Transverse colon (tissue), 4 donors: ENCODE results near the gene SERPINB11. TPM values are rescaled to one million over a fixed set of nuclear protein-coding genes. Genes with fewer than 3 reads are reported as not detected.

Experiments used
- DNase-seq: peaks from one replicate; pipeline ENCODE4 v3.0.0-alpha.2; 2019
- H3K27ac ChIP-seq, 4 donors: fragments of 200-600 bp; sonication (generic); 2 replicates each; pipeline ENCODE4 v1.5.1; 2016 to 2018; ENCODE audit warnings: inconsistent platforms in 4 of 4
- H3K27me3 ChIP-seq: fragments of 200-600 bp; sonication (generic); 2 replicates; pipeline ENCODE4 v1.5.1; 2017; ENCODE audit warnings: inconsistent platforms
- H3K36me3 ChIP-seq, 4 donors: fragments of 200-600 bp; sonication (generic); 2 replicates each; pipeline ENCODE4 v1.5.1; 2017 to 2019; ENCODE audit warnings: inconsistent platforms in 4 of 4
- H3K4me1 ChIP-seq, 4 donors: fragments of 200-600 bp; sonication (generic); 2 replicates each; pipeline ENCODE4 v1.5.1; 2017 to 2020; ENCODE audit warnings: inconsistent platforms in 4 of 4
- H3K4me3 ChIP-seq, 4 donors: fragments of 200-600 bp; sonication (generic); 1 replicate in 1 of 4; 2 replicates in 3 of 4; pipeline versions ENCODE4 v1.5.1 to v1.6.1; 2017 to 2019; ENCODE audit warnings: inconsistent platforms in 4 of 4
- H3K9me3 ChIP-seq, 2 donors: fragments of 200-600 bp; sonication (generic); 2 replicates each; pipeline ENCODE4 v1.5.1; 2017 to 2019; ENCODE audit warnings: inconsistent platforms in 2 of 2
- EP300 ChIP-seq: sonication (generic); formaldehyde crosslinking; IDR thresholded peaks from one replicate; pipeline ENCODE4 v1.6.1; 2017; ENCODE audit warnings: antibody characterized with exemption, low read depth
- POLR2A ChIP-seq: fragments of 450-650 bp; IDR thresholded peaks from one replicate; pipeline ENCODE4 v1.6.1; 2016; ENCODE audit warnings: antibody characterized with exemption, mild to moderate bottlenecking, moderate library complexity
- POLR2AphosphoS5 ChIP-seq, 3 donors: sonication (generic); formaldehyde crosslinking; IDR thresholded peaks; one replicate each; pipeline ENCODE4 v1.6.1; 2016; ENCODE audit warnings: antibody characterized with exemption in 3 of 3
- WGBS, 2 donors: methylation state at CpG; one replicate each; pipeline ENCODE4 v1.1.5; 2018; ENCODE audit warnings: low coverage in 1 of 2; 5-methylcytosine and 5-hydroxymethylcytosine counted together
- in situ Hi-C, 4 donors: fragments of 200-750 bp; cut with MboI; loops; one replicate each; pipeline versions ENCODE4 v1.15.0 to v1.15.1; 2017; ENCODE audit warnings: low sequenced_read_pairs in 3 of 4, low pct_ligation_motif_present in 1 of 4, low pct_unique_long_range_greater_than_20kb in 1 of 4
- intact Hi-C: fragments of 100-400 bp; cut with DNase I; formaldehyde crosslinking; loops from one replicate; pipeline ENCODE4 v1.15.1; 2023; ENCODE audit warnings: low total_unique reads
- total RNA-seq, 4 donors: library from RNA; depleted of rRNA; stranded (reverse); fragments of >200 nt; gene quantifications; one replicate each; pipeline ENCODE4 v1.1.0, GENCODE V29; 2016
- TF ChIP-seq, protein P1 (sequence below), 5 experiments: fragments of 200-600 bp in 3 of 5; fragments of 450-650 bp in 2 of 5; sonication (generic) in 3 of 5; IDR thresholded peaks; 1 replicate in 2 of 5; 2 replicates in 3 of 5; pipeline ENCODE4 v1.5.1; 2016 to 2017; ENCODE audit warnings: antibody characterized with exemption in 5 of 5, inconsistent platforms in 3 of 5, mild to moderate bottlenecking in 2 of 5, moderate library complexity in 1 of 5

Gene SERPINB11
- total RNA-seq, 4 donors from 2014 or later: not detected

DNA sequence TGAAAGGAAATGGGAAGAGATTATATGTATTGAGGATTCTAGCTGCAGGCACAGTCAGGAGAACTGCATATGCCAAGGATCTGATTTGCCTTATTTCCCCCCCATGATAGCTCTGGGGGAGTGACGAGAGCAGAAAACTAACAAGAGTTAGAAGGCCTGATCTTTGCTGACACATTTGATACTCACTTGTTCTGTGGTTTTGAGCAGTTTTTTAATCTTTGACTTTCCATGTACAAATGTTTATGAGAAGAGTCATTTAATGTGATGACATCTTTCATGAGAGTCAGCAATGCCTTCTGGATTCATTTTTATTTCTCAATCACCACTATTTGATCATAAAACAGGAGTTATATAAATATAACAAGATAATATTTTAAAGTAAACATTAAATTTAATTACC lies 59.8 kb downstream of the SERPINB11 start:
- Histone ChIP-seq H3K27ac (no peak overlapping the region), H3K36me3 (no peaks in the 10 kb centered on the region), H3K4me3 (no peak overlapping the region), H3K9me3 (peaks cover 7 to 8% of the 10 kb centered on the region in 2 donors), H3K27me3 (no peaks in the 10 kb centered on the region), H3K4me1 (no peaks in the 10 kb centered on the region)
- in situ Hi-C loops (no loop called here), intact Hi-C loops (no loop called here)
- TF ChIP-seq EP300 (no peak), POLR2A (no peak), POLR2AphosphoS5 (IDR thresholded peaks at IDR 0.05) (no peak)
- TF ChIP-seq, protein P1, sequence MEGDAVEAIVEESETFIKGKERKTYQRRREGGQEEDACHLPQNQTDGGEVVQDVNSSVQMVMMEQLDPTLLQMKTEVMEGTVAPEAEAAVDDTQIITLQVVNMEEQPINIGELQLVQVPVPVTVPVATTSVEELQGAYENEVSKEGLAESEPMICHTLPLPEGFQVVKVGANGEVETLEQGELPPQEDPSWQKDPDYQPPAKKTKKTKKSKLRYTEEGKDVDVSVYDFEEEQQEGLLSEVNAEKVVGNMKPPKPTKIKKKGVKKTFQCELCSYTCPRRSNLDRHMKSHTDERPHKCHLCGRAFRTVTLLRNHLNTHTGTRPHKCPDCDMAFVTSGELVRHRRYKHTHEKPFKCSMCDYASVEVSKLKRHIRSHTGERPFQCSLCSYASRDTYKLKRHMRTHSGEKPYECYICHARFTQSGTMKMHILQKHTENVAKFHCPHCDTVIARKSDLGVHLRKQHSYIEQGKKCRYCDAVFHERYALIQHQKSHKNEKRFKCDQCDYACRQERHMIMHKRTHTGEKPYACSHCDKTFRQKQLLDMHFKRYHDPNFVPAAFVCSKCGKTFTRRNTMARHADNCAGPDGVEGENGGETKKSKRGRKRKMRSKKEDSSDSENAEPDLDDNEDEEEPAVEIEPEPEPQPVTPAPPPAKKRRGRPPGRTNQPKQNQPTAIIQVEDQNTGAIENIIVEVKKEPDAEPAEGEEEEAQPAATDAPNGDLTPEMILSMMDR (IDR thresholded peaks at IDR 0.05): no peak
- 75 to 90% methylated on average over 1 of the region's 1 CpG for WGBS, 2 donors
- no peak for DNase-seq

DNA sequence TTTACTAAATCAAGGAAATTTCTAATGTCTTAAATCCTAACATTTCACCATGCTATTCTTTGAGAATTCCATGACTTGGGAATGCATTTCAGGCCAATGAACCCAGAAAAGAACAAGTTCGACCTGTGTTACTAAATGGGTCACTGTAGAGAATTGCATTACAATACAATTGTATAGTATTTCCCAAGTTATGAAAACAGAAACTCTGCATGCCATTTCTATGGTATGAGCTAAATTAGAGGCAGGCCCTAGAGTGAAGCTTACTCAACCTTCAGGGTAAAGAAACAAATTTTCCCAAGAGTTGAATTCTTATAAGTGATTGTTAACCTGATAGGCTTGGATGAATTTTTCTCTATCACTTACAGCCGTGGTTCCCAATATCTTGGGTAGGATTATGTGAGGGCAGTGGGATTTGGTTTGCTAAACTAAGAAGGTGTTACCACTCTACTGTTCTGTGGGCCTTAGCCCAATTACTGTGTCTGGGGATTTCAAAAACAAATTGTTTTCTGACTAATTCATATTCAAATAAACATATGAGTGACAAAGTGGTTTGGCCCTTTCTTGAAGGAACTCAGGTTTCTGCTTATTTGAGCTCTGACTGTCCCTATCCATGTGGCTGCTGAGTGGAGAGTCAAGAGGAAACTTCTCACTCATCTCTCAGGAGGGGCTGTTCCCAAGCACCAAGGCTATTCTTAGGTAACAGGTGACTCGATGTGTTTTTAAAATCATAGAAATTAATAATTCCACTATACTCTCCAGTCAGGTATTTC lies 61.3 kb downstream of the SERPINB11 start:
- H3K36me3 ChIP-seq: no peaks in the 10 kb centered on the region
- DNase-seq: no peak
- TF ChIP-seq POLR2A (no peak), POLR2AphosphoS5 (IDR thresholded peaks at IDR 0.05) (no peak)
- 71 to 74% methylated on average over 3 of the region's 3 CpGs for WGBS, 2 donors
- H3K27me3 ChIP-seq: no peaks in the 10 kb centered on the region
- H3K27ac ChIP-seq: no peak overlapping the region
- intact Hi-C loops: no loop called here
- no peaks in the 10 kb centered on the region for H3K4me1 ChIP-seq
- in situ Hi-C loops: no loop called here
- H3K4me3 ChIP-seq: no peak overlapping the region
- H3K9me3 ChIP-seq: peaks cover 7 to 8% of the 10 kb centered on the region in 2 donors

GRCh38 chr18:63765837-63766236 lies 63.1 kb downstream of the SERPINB11 start:
- DNase-seq: no peak
- no peaks in the 10 kb centered on the region for H3K9me3 ChIP-seq
- TF ChIP-seq, protein P1 (IDR thresholded peaks at IDR 0.05): no peak
- TF ChIP-seq POLR2A (no peak), POLR2AphosphoS5 (IDR thresholded peaks at IDR 0.05) (no peak), EP300 (no peak)
- intact Hi-C loops (no loop called here), in situ Hi-C loops (no loop called here)
- H3K27me3 ChIP-seq: no peaks in the 10 kb centered on the region
- H3K4me3 ChIP-seq: no peak overlapping the region
- WGBS, 2 donors: 59 to 70% methylated on average over 2 of the region's 2 CpGs
- H3K4me1 ChIP-seq: no peaks in the 10 kb centered on the region
- H3K27ac ChIP-seq: no peak overlapping the region
- H3K36me3 ChIP-seq: no peaks in the 10 kb centered on the region

Other genes with a start within 250 kb of the SERPINB11 start
- 1 to 10 TPM in 3 of 4 donors, under 1 TPM in 1; 0.79 to 3.6 (median 1.2) TPM for gene SERPINB5, start 226.0 kb upstream of the SERPINB11 start, total RNA-seq
- not detected for gene SERPINB12, start 160.6 kb upstream of the SERPINB11 start, total RNA-seq
- gene SERPINB13, start 115.6 kb upstream of the SERPINB11 start, total RNA-seq: 1 to 10 TPM in 1 of 4 donors, not detected in 3; 1.4 TPM
- gene SERPINB4, start 58.7 kb upstream of the SERPINB11 start, total RNA-seq: not detected
- not detected for gene SERPINB3, start 41.1 kb upstream of the SERPINB11 start, total RNA-seq
- gene SERPINB7, start 72.5 kb downstream of the SERPINB11 start, total RNA-seq: not detected
- gene SERPINB2, start 184.7 kb downstream of the SERPINB11 start, total RNA-seq: 10 to 100 TPM in 1 of 4 donors, not detected in 3; 48.3 TPM
- gene SERPINB10, start 205.0 kb downstream of the SERPINB11 start, total RNA-seq: not detected
- under 1 TPM in 1 of 4 donors, not detected in 3; 0.64 TPM for gene HMSD, start 246.3 kb downstream of the SERPINB11 start, total RNA-seq